Karpas-422 (cell line): ENCODE measurements around the gene SUGCT. TPM values are rescaled to one million over a fixed set of nuclear protein-coding genes. Genes with fewer than 3 reads are reported as not detected.
"Not testable (repeated sequence)": the region's sequence is repeated elsewhere in the genome, so short reads cannot be mapped to it uniquely, and the experiment has no call there.

Experiments used
- DNase-seq: peaks from one replicate; pipeline ENCODE4 v3.0.0-alpha.2; 2015
- H2AFZ ChIP-seq: fragments of 200-600 bp; sonication (generic); 2 replicates; pipeline ENCODE4 v1.6.1; 2014; ENCODE audit warnings: antibody characterized with exemption, low read length, mixed read lengths
- H3K27ac ChIP-seq: fragments of 200-600 bp; sonication (generic); 2 replicates; pipeline ENCODE4 v1.5.1; 2014; ENCODE audit warnings: mild to moderate bottlenecking, low read length, moderate library complexity
- H3K27me3 ChIP-seq: fragments of 200-600 bp; sonication (generic); 2 replicates; pipeline ENCODE4 v1.6.1; 2014; ENCODE audit warnings: low read length, mixed read lengths
- H3K36me3 ChIP-seq: fragments of 200-600 bp; sonication (generic); 2 replicates; pipeline ENCODE4 v1.6.1; 2014; ENCODE audit warnings: low read length, mixed read lengths; ENCODE audit not compliant: insufficient read depth
- H3K4me1 ChIP-seq: fragments of 200-600 bp; sonication (generic); 2 replicates; pipeline ENCODE4 v1.6.1; 2014; ENCODE audit warnings: mild to moderate bottlenecking, low read length, mixed read lengths
- H3K4me2 ChIP-seq: fragments of 200-600 bp; sonication (generic); 2 replicates; pipeline ENCODE4 v1.6.1; 2014; ENCODE audit warnings: low read length, low read depth, mild to moderate bottlenecking; ENCODE audit not compliant: poor library complexity, severe bottlenecking
- H3K4me3 ChIP-seq: fragments of 200-600 bp; sonication (generic); 2 replicates; pipeline ENCODE4 v1.5.1; 2014; ENCODE audit warnings: mild to moderate bottlenecking, antibody characterized with exemption, low read length, mixed read lengths
- H3K79me2 ChIP-seq: fragments of 200-600 bp; sonication (generic); 2 replicates; pipeline ENCODE4 v1.6.1; 2014; ENCODE audit warnings: mild to moderate bottlenecking, low read length, mixed read lengths
- H3K9ac ChIP-seq: fragments of 200-600 bp; sonication (generic); 2 replicates; pipeline ENCODE4 v1.6.0; 2014; ENCODE audit warnings: low read length
- H3K9me2 ChIP-seq: fragments of 200-600 bp; sonication (generic), shearing (Covaris generic); replicated peaks from 2 replicates; pipeline ENCODE4 v1.6.0; 2014; ENCODE audit warnings: mild to moderate bottlenecking, low read length, moderate library complexity; ENCODE audit not compliant: insufficient read depth
- H3K9me3 ChIP-seq: fragments of 300-700, 200-600 bp; sonication (generic); 2 replicates; pipeline ENCODE4 v1.6.1; 2014; ENCODE audit warnings: low read length, mixed read lengths
- H4K20me1 ChIP-seq: fragments of 200-600 bp; sonication (generic); 2 replicates; pipeline ENCODE4 v1.6.1; 2014; ENCODE audit warnings: mild to moderate bottlenecking, antibody characterized with exemption, low read length, low read depth; ENCODE audit not compliant: insufficient read depth
- total RNA-seq: library from RNA; depleted of rRNA; stranded (reverse); fragments of >200 nt; shearing (Covaris generic); gene quantifications from 2 replicates; pipeline ENCODE4 v1.2.3, GENCODE V29; 2014; ENCODE audit warnings: low replicate concordance

Gene SUGCT
- total RNA-seq, 1 experiment from 2014 or later = 0.48 TPM

DNA sequence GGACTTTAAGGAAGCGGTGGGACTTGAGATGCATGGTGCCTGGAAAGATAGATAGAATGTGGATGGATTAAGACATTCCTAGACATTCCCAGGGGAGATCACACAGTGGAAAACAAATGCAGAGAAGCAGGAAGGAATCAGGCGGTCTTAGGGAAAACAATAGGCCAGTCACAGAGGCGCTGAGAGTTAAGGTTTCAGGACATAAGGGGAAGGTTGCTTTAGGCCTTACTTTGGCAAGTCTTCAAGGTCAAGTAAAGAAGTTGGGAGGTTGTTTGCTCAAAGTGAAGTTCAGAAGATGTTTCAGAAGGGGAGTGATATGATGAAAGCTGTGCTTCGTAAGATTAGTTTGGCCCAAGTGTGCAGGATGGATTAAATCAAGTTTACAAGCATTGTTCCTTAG is 109.4 kb downstream of the SUGCT start:
- no peak for DNase-seq
- Histone ChIP-seq H3K79me2 (no peaks in the 10 kb centered on the region), H3K9me3 (no peaks in the 10 kb centered on the region), H2AFZ (no peak overlapping the region), H3K4me3 (no peak overlapping the region), H3K27ac (no peak overlapping the region), H3K27me3 (no peaks in the 10 kb centered on the region), H3K9ac (no peak overlapping the region), H3K4me1 (no peaks in the 10 kb centered on the region), H3K4me2 (no peak overlapping the region), H4K20me1 (no peaks in the 10 kb centered on the region), H3K36me3 (no peaks in the 10 kb centered on the region), H3K9me2 (no peaks in the 10 kb centered on the region)

DNA sequence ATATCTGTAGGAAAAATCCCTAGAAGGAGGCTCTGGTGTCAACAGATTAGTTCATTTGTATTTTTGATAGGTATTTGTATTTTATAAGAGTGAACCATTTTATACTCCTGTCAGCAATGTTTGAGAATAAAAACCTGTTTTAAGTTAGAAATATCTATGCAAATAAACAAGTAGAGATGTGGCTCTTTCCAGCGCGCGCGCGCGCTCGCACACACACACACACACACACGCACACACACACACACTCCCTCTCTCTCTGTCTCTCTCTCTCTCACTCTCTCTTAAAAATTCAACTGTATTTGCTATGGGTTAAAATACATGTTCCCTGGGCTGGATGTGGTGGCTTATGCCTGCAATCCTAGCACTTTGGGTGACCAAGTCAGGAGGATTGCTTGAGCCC is 113.9 kb downstream of the SUGCT start:
- Histone ChIP-seq H3K4me1 (no peaks in the 10 kb centered on the region), H3K9me2 (no peaks in the 10 kb centered on the region), H3K79me2 (no peaks in the 10 kb centered on the region), H3K27me3 (no peaks in the 10 kb centered on the region), H4K20me1 (no peaks in the 10 kb centered on the region), H3K36me3 (no peaks in the 10 kb centered on the region), H3K4me2 (no peak overlapping the region), H3K4me3 (no peak overlapping the region), H2AFZ (no peak overlapping the region), H3K27ac (no peak overlapping the region), H3K9ac (no peak overlapping the region), H3K9me3 (no peaks in the 10 kb centered on the region)
- no peak for DNase-seq

- H4K20me1 ChIP-seq, H3K4me2 ChIP-seq, H3K9me3 ChIP-seq, H3K27me3 ChIP-seq, DNase-seq, H3K79me2 ChIP-seq, H3K4me3 ChIP-seq, H3K4me1 ChIP-seq, H3K27ac ChIP-seq, H2AFZ ChIP-seq, H3K36me3 ChIP-seq, H3K9ac ChIP-seq, H3K9me2 ChIP-seq: not testable (repeated sequence)
Observed at GRCh38 chr7:40253444-40253843, 118.6 kb downstream of the SUGCT start.

GRCh38 chr7:40263752-40264390 is 129.1 kb downstream of the SUGCT start:
- H3K9me2 ChIP-seq = no peaks in the 10 kb centered on the region
- H4K20me1 ChIP-seq = no peaks in the 10 kb centered on the region
- H2AFZ ChIP-seq = no peak overlapping the region
- no peak overlapping the region for H3K9ac ChIP-seq
- no peak overlapping the region for H3K27ac ChIP-seq
- H3K4me2 ChIP-seq = no peak overlapping the region
- H3K4me1 ChIP-seq = no peaks in the 10 kb centered on the region
- H3K9me3 ChIP-seq = no peaks in the 10 kb centered on the region
- no peaks in the 10 kb centered on the region for H3K27me3 ChIP-seq
- H3K4me3 ChIP-seq = no peak overlapping the region
- H3K36me3 ChIP-seq = no peaks in the 10 kb centered on the region
- H3K79me2 ChIP-seq = no peaks in the 10 kb centered on the region
- no peak for DNase-seq

DNA sequence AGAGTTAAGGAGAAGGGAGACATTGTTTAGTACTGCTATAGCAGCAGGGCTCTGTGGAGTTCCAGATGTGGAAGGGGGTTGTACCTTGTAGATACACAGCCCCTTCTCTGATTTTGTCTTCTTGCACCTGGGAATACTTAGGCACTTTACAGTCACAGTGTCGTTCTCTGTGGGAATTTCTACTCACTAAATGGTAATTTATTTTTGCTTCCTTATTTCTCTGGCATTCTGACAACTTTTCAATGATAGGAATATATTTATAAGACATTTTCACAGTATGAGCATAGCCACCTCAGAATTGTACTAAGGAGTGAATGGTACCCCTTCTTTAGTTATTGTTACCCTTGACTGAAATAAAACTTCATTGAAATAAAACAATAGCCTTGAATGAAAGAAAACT is 132.8 kb downstream of the SUGCT start:
- no peak overlapping the region for H3K4me2 ChIP-seq
- no peaks in the 10 kb centered on the region for H3K9me3 ChIP-seq
- no peak overlapping the region for H3K4me3 ChIP-seq
- H3K9me2 ChIP-seq = no peaks in the 10 kb centered on the region
- H3K36me3 ChIP-seq = no peaks in the 10 kb centered on the region
- no peak overlapping the region for H3K9ac ChIP-seq
- H3K27ac ChIP-seq = no peak overlapping the region
- no peak overlapping the region for H2AFZ ChIP-seq
- H3K4me1 ChIP-seq = no peaks in the 10 kb centered on the region
- no peaks in the 10 kb centered on the region for H3K79me2 ChIP-seq
- H4K20me1 ChIP-seq = no peaks in the 10 kb centered on the region
- H3K27me3 ChIP-seq = no peaks in the 10 kb centered on the region
- DNase-seq = no peak

DNA sequence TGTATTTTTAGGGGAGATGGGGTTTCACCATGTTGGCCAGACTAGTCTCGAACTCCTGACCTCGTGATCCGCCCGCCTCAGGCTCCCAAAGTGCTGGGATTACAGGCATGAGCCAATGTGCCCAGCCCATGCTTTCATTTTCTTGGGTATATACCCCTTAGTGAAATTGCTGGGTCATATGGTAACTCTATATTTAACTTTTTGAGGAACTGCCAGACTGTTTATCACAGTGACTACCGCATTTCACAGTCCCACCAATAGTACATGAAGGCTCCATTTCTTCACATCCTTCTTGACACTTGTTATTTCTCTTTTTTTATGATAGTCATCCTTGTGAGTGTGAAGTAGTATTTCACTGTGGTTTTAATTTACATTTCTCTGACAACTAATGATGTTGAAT is 134.0 kb downstream of the SUGCT start:
- H3K27ac ChIP-seq, H3K27me3 ChIP-seq, H3K4me2 ChIP-seq, H4K20me1 ChIP-seq, H2AFZ ChIP-seq, DNase-seq, H3K79me2 ChIP-seq, H3K4me3 ChIP-seq, H3K9ac ChIP-seq, H3K9me3 ChIP-seq, H3K36me3 ChIP-seq, H3K4me1 ChIP-seq, H3K9me2 ChIP-seq: not testable (repeated sequence)

DNA sequence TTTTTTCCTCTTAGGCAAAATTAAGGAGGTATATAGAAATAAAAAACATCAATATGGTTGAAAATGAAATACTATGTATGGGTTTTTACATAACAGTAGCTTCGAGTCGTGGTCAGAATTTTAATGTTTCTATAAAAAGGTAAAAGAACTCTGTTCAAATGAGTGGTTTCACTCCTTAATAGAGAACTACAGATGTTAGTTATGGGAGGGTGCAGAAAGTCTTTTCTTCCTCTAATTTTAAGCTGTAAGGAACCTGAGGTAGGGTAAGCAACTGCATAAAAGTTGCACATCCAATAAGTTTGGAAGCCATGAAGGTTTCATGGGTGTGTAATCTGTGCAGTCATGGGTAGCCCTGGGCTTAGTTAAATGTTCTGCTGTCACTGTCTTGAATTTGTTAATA is 141.3 kb downstream of the SUGCT start:
- no peak overlapping the region for H3K4me2 ChIP-seq
- H3K9ac ChIP-seq = no peak overlapping the region
- no peaks in the 10 kb centered on the region for H3K36me3 ChIP-seq
- H3K9me3 ChIP-seq = no peaks in the 10 kb centered on the region
- H3K9me2 ChIP-seq = no peaks in the 10 kb centered on the region
- DNase-seq = no peak
- H2AFZ ChIP-seq = no peak overlapping the region
- no peak overlapping the region for H3K4me3 ChIP-seq
- H3K4me1 ChIP-seq = no peaks in the 10 kb centered on the region
- H4K20me1 ChIP-seq = no peaks in the 10 kb centered on the region
- H3K79me2 ChIP-seq = no peaks in the 10 kb centered on the region
- H3K27ac ChIP-seq = no peak overlapping the region
- H3K27me3 ChIP-seq = no peaks in the 10 kb centered on the region

GRCh38 chr7:40279991-40280390 is 145.2 kb downstream of the SUGCT start:
- Histone ChIP-seq H3K9me2 (no peaks in the 10 kb centered on the region), H3K79me2 (no peaks in the 10 kb centered on the region), H3K36me3 (no peaks in the 10 kb centered on the region), H3K4me3 (no peak overlapping the region), H3K9ac (no peak overlapping the region), H3K9me3 (no peaks in the 10 kb centered on the region), H3K27me3 (no peaks in the 10 kb centered on the region), H4K20me1 (no peaks in the 10 kb centered on the region), H3K4me1 (no peaks in the 10 kb centered on the region), H3K4me2 (no peak overlapping the region), H3K27ac (no peak overlapping the region), H2AFZ (no peak overlapping the region)
- no peak for DNase-seq

GRCh38 chr7:40282858-40283257 is 148.1 kb downstream of the SUGCT start:
- Histone ChIP-seq H3K9me2 (no peaks in the 10 kb centered on the region), H3K9ac (no peak overlapping the region), H3K36me3 (no peaks in the 10 kb centered on the region), H3K4me1 (no peaks in the 10 kb centered on the region), H4K20me1 (no peaks in the 10 kb centered on the region), H3K9me3 (no peaks in the 10 kb centered on the region), H3K4me2 (no peak overlapping the region), H3K27me3 (no peaks in the 10 kb centered on the region), H3K79me2 (no peaks in the 10 kb centered on the region), H3K4me3 (no peak overlapping the region), H3K27ac (no peak overlapping the region), H2AFZ (no peak overlapping the region)
- no peak for DNase-seq
